DND-41 (cell line): Measurements from ENCODE around the gene VWC2.

Experiments
- ATAC-seq: fragments of 200-7000 bp; cut with Tn5 transposase; 3 replicates; pipeline ENCODE4 v1.9.1; 2021; ENCODE audit warnings: low read depth; ENCODE audit not compliant: insufficient read depth
- DNase-seq: peaks from one replicate; pipeline ENCODE4 v3.0.0-alpha.2; 2020
- H2AFZ ChIP-seq: 2 replicates; pipeline ENCODE4 v1.6.0; 2012; ENCODE audit warnings: low read depth, low read length
- H3K27ac ChIP-seq: 2 replicates; pipeline ENCODE4 v1.5.1; 2012; ENCODE audit warnings: low read length, inconsistent platforms
- H3K27me3 ChIP-seq: fragments of 200-600 bp; sonication (generic); 2 replicates; pipeline ENCODE4 v1.6.0; 2012; ENCODE audit warnings: low read length, mild to moderate bottlenecking, inconsistent platforms; ENCODE audit not compliant: insufficient read depth, poor library complexity
- H3K36me3 ChIP-seq: 2 replicates; pipeline ENCODE4 v1.5.1; 2012; ENCODE audit warnings: low read length, inconsistent platforms; ENCODE audit not compliant: insufficient read depth
- H3K4me1 ChIP-seq: 2 replicates; pipeline ENCODE4 v1.5.1; 2012; ENCODE audit warnings: mild to moderate bottlenecking, low read length; ENCODE audit not compliant: insufficient read depth
- H3K4me2 ChIP-seq: 2 replicates; pipeline ENCODE4 v1.6.0; 2012; ENCODE audit warnings: mild to moderate bottlenecking, moderate library complexity, low read length, inconsistent platforms; ENCODE audit not compliant: insufficient read depth
- H3K4me3 ChIP-seq, 2 experiments: fragments of 200-600 bp in 1 of 2; shearing (Covaris generic) in 1 of 2; 2 replicates each; pipeline ENCODE4 v1.5.1; 2012 to 2016; ENCODE audit warnings: inconsistent platforms in 2 of 2, low read length in 2 of 2, mild to moderate bottlenecking in 2 of 2, low read depth in 1 of 2, moderate library complexity in 1 of 2
- H3K79me2 ChIP-seq: 2 replicates; pipeline ENCODE4 v1.6.0; 2012; ENCODE audit warnings: low read length, inconsistent platforms; ENCODE audit not compliant: insufficient read depth
- H3K9ac ChIP-seq: 2 replicates; pipeline ENCODE4 v1.6.0; 2012; ENCODE audit warnings: low read depth, mild to moderate bottlenecking, inconsistent platforms, low read length, moderate library complexity
- H3K9me3 ChIP-seq: 2 replicates; pipeline ENCODE4 v1.5.1; 2012; ENCODE audit warnings: low read length, moderate library complexity, mild to moderate bottlenecking, inconsistent platforms; ENCODE audit not compliant: insufficient read depth, severe bottlenecking
- H4K20me1 ChIP-seq: 2 replicates; pipeline ENCODE4 v1.6.0; 2012; ENCODE audit warnings: low read length; ENCODE audit not compliant: insufficient read depth
- EZH2 ChIP-seq: IDR thresholded peaks from 3 replicates; pipeline ENCODE4 v1.6.1; 2012; ENCODE audit warnings: borderline replicate concordance, low read depth, mild to moderate bottlenecking, moderate library complexity, low read length, inconsistent platforms; ENCODE audit not compliant: severe bottlenecking
- TF ChIP-seq, protein P1 (sequence below): IDR thresholded peaks from 2 replicates; pipeline ENCODE4 v1.5.1; 2012; ENCODE audit warnings: borderline replicate concordance, low read length, moderate library complexity, mild to moderate bottlenecking; ENCODE audit not compliant: poor library complexity, severe bottlenecking; ENCODE audit errors: extremely low read depth

VWC2 gene

DNA sequence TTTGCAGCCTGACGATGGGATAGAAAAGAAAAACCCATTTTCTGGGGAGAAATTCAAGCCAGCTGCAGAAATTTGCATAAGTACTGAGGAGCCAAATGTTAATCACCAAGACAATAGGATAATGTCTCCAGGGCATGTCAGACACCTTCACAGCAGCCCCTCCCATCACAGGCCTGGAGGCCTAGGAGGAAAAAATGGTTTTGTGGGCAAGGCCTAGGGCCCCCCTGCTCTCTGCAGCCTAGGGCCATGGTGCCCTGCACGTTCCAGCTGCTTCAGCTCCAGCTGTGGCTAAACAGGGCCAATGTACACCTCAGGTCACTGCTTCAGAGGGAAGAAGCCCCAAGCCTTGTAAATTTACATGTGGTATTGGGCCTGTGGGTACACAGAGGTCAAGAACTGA, 158.2 kb downstream of the VWC2 start:
- Histone ChIP-seq H3K4me2 (no peak overlapping the region), H3K27ac (no peak overlapping the region), H3K4me3 (no peak overlapping the region), H3K9ac (no peak overlapping the region), H2AFZ (no peak overlapping the region), H3K79me2 (no peaks in the 10 kb centered on the region), H3K36me3 (no peaks in the 10 kb centered on the region), H4K20me1 (no peaks in the 10 kb centered on the region), H3K4me1 (no peaks in the 10 kb centered on the region), H3K27me3 (no peaks in the 10 kb centered on the region), H3K9me3 (peaks cover 8% of the 10 kb centered on the region)
- no peak for TF ChIP-seq EZH2
- TF ChIP-seq, protein P1, sequence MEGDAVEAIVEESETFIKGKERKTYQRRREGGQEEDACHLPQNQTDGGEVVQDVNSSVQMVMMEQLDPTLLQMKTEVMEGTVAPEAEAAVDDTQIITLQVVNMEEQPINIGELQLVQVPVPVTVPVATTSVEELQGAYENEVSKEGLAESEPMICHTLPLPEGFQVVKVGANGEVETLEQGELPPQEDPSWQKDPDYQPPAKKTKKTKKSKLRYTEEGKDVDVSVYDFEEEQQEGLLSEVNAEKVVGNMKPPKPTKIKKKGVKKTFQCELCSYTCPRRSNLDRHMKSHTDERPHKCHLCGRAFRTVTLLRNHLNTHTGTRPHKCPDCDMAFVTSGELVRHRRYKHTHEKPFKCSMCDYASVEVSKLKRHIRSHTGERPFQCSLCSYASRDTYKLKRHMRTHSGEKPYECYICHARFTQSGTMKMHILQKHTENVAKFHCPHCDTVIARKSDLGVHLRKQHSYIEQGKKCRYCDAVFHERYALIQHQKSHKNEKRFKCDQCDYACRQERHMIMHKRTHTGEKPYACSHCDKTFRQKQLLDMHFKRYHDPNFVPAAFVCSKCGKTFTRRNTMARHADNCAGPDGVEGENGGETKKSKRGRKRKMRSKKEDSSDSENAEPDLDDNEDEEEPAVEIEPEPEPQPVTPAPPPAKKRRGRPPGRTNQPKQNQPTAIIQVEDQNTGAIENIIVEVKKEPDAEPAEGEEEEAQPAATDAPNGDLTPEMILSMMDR = no peak
- no peak for ATAC-seq
- DNase-seq = no peak

DNA sequence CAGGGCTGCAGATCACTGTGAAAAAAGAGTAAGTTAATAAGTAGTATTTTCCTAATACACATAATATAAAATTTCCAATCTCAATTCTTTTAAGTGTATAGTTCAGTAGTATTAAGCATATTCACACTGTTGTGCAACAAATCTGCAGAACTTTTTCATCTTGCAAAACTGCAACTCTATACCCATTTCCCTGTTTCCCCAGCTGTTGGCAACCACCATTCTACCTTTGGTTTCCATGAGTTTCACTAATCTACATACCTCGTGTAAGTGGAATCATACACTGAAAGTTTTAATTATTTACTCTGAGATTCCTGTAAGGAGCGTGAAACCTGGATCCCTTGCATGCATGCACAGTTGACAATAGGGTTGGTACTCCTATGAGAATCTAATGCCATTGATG, 164.2 kb downstream of the VWC2 start:
- H3K4me3 ChIP-seq = no peak overlapping the region
- DNase-seq (no peak), ATAC-seq (no peak)
- H3K9ac ChIP-seq = no peak overlapping the region
- TF ChIP-seq, protein P1 = no peak
- TF ChIP-seq EZH2 = no peak
- peaks cover 3% of the 10 kb centered on the region for H3K9me3 ChIP-seq
- no peaks in the 10 kb centered on the region for H3K36me3 ChIP-seq
- H3K79me2 ChIP-seq = no peaks in the 10 kb centered on the region
- H4K20me1 ChIP-seq = no peaks in the 10 kb centered on the region
- no peak overlapping the region for H3K4me2 ChIP-seq
- H3K27me3 ChIP-seq = no peaks in the 10 kb centered on the region
- H2AFZ ChIP-seq = no peak overlapping the region
- H3K4me1 ChIP-seq = no peaks in the 10 kb centered on the region
- H3K27ac ChIP-seq = no peak overlapping the region
